CD4-positive, CD25-positive, alpha-beta regulatory T cell (primary cell): ENCODE measurements around the gene FAM8A1. TPM values are rescaled to one million over a fixed set of nuclear protein-coding genes. Genes with fewer than 3 reads are reported as not detected.

ENCODE experiments used
- ATAC-seq, 2 donors: fragments of 150-1000 bp; cut with Tn5 transposase; one replicate each; pipeline ENCODE4 v1.10.0; 2021; ENCODE audit warnings: low read depth in 2 of 2, moderate number of reproducible peaks in 2 of 2, moderate library complexity in 1 of 2
- DNase-seq, 3 donors: peaks; one replicate each; pipeline versions ENCODE4 v3.0.0 to v3.0.0-alpha.2; 2012 to 2022; ENCODE audit warnings: mixed read lengths in 1 of 3
- H3K27ac ChIP-seq: one replicate; pipeline ENCODE4 v1.7.0; 2013; ENCODE audit warnings: mild to moderate bottlenecking, low read length; ENCODE audit not compliant: insufficient read depth, poor library complexity, severe bottlenecking
- H3K27me3 ChIP-seq: one replicate; pipeline ENCODE4 v1.7.0; 2013; ENCODE audit warnings: low read length; ENCODE audit not compliant: control insufficient read depth, insufficient read depth
- H3K36me3 ChIP-seq: one replicate; pipeline ENCODE4 v1.7.0; 2013; ENCODE audit warnings: mild to moderate bottlenecking, low read length, moderate library complexity; ENCODE audit not compliant: control insufficient read depth, insufficient read depth
- H3K4me1 ChIP-seq: 2 replicates; pipeline ENCODE4 v1.7.0; 2013; ENCODE audit warnings: mild to moderate bottlenecking, low read length; ENCODE audit not compliant: insufficient read depth, control insufficient read depth, poor library complexity, severe bottlenecking
- H3K4me3 ChIP-seq: one replicate; pipeline ENCODE4 v1.7.0; 2013; ENCODE audit warnings: low read depth, mild to moderate bottlenecking, low read length, moderate library complexity
- H3K9me3 ChIP-seq, 2 experiments: 1 replicate in 1 of 2; 2 replicates in 1 of 2; pipeline ENCODE4 v1.7.0; 2013; ENCODE audit warnings: low read length in 2 of 2, mild to moderate bottlenecking in 1 of 2, moderate library complexity in 1 of 2; ENCODE audit not compliant: control insufficient read depth in 2 of 2
- H3K27ac Mint-ChIP-seq, 3 donors: one replicate each; pipeline ENCODE4 v1.8.0; 2020 to 2022; ENCODE audit warnings: mild to moderate bottlenecking in 3 of 3, mixed read lengths in 3 of 3, moderate library complexity in 2 of 3
- H3K27me3 Mint-ChIP-seq: one replicate; pipeline ENCODE4 v1.8.0; 2022; ENCODE audit warnings: mild to moderate bottlenecking, mixed read lengths
- H3K36me3 Mint-ChIP-seq: one replicate; pipeline ENCODE4 v1.8.0; 2020; ENCODE audit warnings: mixed read lengths
- H3K4me1 Mint-ChIP-seq, 4 donors: one replicate each; pipeline ENCODE4 v1.8.0; 2020 to 2022; ENCODE audit warnings: mixed read lengths in 4 of 4, mild to moderate bottlenecking in 1 of 4
- H3K4me3 Mint-ChIP-seq, 4 donors: one replicate each; pipeline ENCODE4 v1.8.0; 2020 to 2022; ENCODE audit warnings: mild to moderate bottlenecking in 4 of 4, mixed read lengths in 4 of 4, moderate library complexity in 3 of 4
- H3K9me3 Mint-ChIP-seq, 7 donors: one replicate each; pipeline ENCODE4 v1.8.0; 2020 to 2022; ENCODE audit warnings: mixed read lengths in 7 of 7, mild to moderate bottlenecking in 3 of 7, moderate library complexity in 2 of 7
- polyA plus RNA-seq, 4 donors: library from polyadenylated mRNA; unstranded; fragments of 300-500 nt; fragmentation: Illumina TruSeq; gene quantifications; one replicate each; pipeline ENCODE4 v1.2.3, GENCODE V29; 2021
- total RNA-seq: library from RNA; stranded (reverse); gene quantifications from one replicate; pipeline ENCODE4 v1.2.3, GENCODE V29; 2022

Gene FAM8A1
- total and polyA plus RNA-seq, 5 donors from 2014 or later: 3.0 to 17.0 (median 4.4) TPM

DNA sequence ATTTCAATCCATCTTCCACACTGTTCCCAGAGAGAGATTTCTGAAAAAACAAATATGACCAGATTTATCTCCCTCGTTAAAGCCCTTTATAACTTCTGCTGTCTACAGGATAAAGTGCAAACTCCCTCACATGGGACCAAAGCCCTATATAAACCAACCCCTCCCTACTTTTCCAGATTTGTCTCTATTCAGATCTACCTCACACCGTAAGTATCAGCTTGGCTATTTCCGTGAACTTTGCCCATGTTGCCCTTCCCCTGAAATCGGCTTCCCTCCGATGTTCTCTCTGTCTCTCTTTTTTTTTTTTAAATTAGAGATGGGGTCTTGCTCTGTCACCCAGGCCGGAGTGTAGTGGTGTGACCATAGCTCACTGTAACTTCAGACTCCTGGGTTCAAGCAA is 12.1 kb upstream of the FAM8A1 start:
- Histone ChIP-seq H3K27me3 (no peaks in the 10 kb centered on the region), H3K36me3 (no peaks in the 10 kb centered on the region), H3K27ac (no peak overlapping the region), H3K4me1 (peaks cover 6% of the 10 kb centered on the region), H3K9me3 (no peaks in the 10 kb centered on the region), H3K4me3 (no peak overlapping the region)
- no peaks in the 10 kb centered on the region for H3K9me3 Mint-ChIP-seq
- H3K27me3 Mint-ChIP-seq: no peaks in the 10 kb centered on the region
- no peak overlapping the region for H3K4me3 Mint-ChIP-seq
- peaks cover 4 to 19% (median 5%) of the 10 kb centered on the region in 4 donors for H3K4me1 Mint-ChIP-seq
- no peaks in the 10 kb centered on the region for H3K36me3 Mint-ChIP-seq
- ATAC-seq (no peak), DNase-seq (no peak)
- peak overlapping the region in 1 of 3 donors; percentile 16 for H3K27ac Mint-ChIP-seq

GRCh38 chr6:17589406-17590096 is 10.6 kb upstream of the FAM8A1 start:
- H3K27ac Mint-ChIP-seq: peak overlapping the region in 2 of 3 donors; percentile 22 to 88
- H3K4me1 Mint-ChIP-seq: peaks cover 4 to 15% (median 5%) of the 10 kb centered on the region in 4 donors
- H3K36me3 ChIP-seq: no peaks in the 10 kb centered on the region
- no peaks in the 10 kb centered on the region for H3K9me3 Mint-ChIP-seq
- peak overlapping the region in 1 of 4 donors; percentile 41 for H3K4me3 Mint-ChIP-seq
- no peaks in the 10 kb centered on the region for H3K9me3 ChIP-seq
- DNase-seq: peak in 2 of 3 donors; percentile 33 to 55
- no peaks in the 10 kb centered on the region for H3K27me3 ChIP-seq
- ATAC-seq: peak; percentile 74 to 75
- H3K27ac ChIP-seq: no peak overlapping the region
- no peaks in the 10 kb centered on the region for H3K27me3 Mint-ChIP-seq
- peaks cover 2% of the 10 kb centered on the region for H3K4me1 ChIP-seq
- H3K4me3 ChIP-seq: no peak overlapping the region
- H3K36me3 Mint-ChIP-seq: no peaks in the 10 kb centered on the region

DNA sequence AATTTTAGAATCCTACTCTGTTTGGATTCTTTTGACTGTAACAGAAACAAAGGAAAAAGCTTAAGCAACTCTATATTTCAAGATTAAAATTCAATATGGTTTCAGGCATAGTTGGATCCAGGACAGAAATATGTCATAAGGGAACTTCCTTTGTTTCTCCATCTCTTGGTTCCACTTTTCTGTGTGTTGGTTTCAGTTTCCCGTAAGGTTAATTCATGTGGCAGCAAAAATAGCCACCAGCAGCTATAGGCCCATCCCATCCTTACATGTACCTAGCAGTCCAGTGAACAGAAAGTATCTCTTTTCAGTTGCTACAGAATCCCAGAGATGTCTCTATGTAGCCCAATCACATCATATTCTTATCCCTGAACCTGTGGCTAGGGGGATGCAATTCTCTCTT is 8.8 kb upstream of the FAM8A1 start:
- H3K27ac ChIP-seq: no peak overlapping the region
- DNase-seq (no peak), ATAC-seq (no peak)
- no peaks in the 10 kb centered on the region for H3K9me3 ChIP-seq
- H3K4me1 ChIP-seq: no peaks in the 10 kb centered on the region
- Mint-ChIP-seq H3K27ac (no peak overlapping the region), H3K4me3 (no peak overlapping the region), H3K27me3 (no peaks in the 10 kb centered on the region), H3K36me3 (no peaks in the 10 kb centered on the region), H3K4me1 (peaks cover 4 to 15% (median 5%) of the 10 kb centered on the region in 4 donors), H3K9me3 (no peaks in the 10 kb centered on the region)
- H3K36me3 ChIP-seq: no peaks in the 10 kb centered on the region
- H3K4me3 ChIP-seq: no peak overlapping the region
- H3K27me3 ChIP-seq: no peaks in the 10 kb centered on the region

- Histone ChIP-seq H3K4me3 (no peak overlapping the region), H3K9me3 (no peaks in the 10 kb centered on the region), H3K27me3 (no peaks in the 10 kb centered on the region), H3K4me1 (no peaks in the 10 kb centered on the region), H3K36me3 (no peaks in the 10 kb centered on the region), H3K27ac (no peak overlapping the region)
- peaks cover 4 to 18% (median 5%) of the 10 kb centered on the region in 4 donors for H3K4me1 Mint-ChIP-seq
- peak overlapping the region in 1 of 4 donors; percentile 18 for H3K4me3 Mint-ChIP-seq
- H3K9me3 Mint-ChIP-seq: no peaks in the 10 kb centered on the region
- no peak for DNase-seq
- no peak for ATAC-seq
- H3K27me3 Mint-ChIP-seq: no peaks in the 10 kb centered on the region
- no peaks in the 10 kb centered on the region for H3K36me3 Mint-ChIP-seq
- peak overlapping the region in 2 of 3 donors; percentile 1 to 56 for H3K27ac Mint-ChIP-seq
These were observed 6.9 kb upstream of the FAM8A1 start for GRCh38 chr6:17593246-17593645.

- Mint-ChIP-seq H3K4me1 (peaks cover 6 to 15% (median 12%) of the 10 kb centered on the region in 4 donors), H3K9me3 (no peaks in the 10 kb centered on the region), H3K27me3 (no peaks in the 10 kb centered on the region), H3K4me3 (no peak overlapping the region), H3K27ac (no peak overlapping the region), H3K36me3 (no peaks in the 10 kb centered on the region)
- H3K9me3 ChIP-seq: no peaks in the 10 kb centered on the region
- H3K27me3 ChIP-seq: no peaks in the 10 kb centered on the region
- H3K36me3 ChIP-seq: no peaks in the 10 kb centered on the region
- H3K4me3 ChIP-seq: no peak overlapping the region
- peaks cover 7% of the 10 kb centered on the region for H3K4me1 ChIP-seq
- DNase-seq: no peak
- no peak overlapping the region for H3K27ac ChIP-seq
- no peak for ATAC-seq
These were observed 4.0 kb upstream of the FAM8A1 start for GRCh38 chr6:17596085-17596484.

DNA sequence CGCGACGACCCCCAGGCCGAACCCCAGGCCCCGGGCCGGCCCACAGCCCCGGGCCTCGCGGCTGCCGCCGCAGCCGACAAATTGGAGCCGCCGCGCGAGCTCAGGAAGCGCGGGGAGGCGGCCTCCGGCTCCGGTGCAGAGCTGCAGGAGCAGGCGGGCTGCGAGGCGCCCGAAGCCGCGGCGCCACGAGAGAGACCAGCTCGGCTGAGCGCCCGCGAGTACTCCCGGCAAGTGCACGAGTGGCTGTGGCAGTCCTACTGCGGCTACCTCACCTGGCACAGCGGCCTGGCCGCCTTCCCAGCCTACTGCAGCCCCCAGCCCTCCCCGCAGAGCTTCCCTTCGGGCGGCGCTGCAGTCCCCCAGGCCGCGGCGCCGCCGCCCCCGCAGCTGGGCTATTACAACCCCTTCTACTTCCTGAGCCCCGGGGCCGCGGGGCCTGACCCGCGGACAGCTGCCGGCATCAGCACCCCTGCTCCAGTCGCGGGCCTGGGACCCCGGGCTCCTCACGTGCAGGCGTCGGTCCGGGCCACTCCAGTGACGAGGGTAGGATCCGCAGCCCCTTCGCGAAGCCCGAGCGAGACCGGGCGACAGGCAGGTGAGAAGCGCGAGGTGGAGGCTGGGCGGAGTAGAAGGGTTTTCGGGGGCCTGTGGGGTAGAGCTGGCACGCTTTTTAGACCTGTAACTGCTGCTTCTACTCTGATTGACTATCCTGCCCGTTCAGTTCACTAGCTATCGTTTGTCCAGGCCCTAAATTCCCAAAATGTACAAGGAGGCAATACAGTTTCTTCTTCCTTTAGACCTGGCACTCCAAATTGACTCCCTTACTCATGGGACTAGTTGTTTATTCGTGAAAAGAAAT is 654 bp downstream of the FAM8A1 start:
- Histone ChIP-seq H3K36me3 (peaks cover 16% of the 10 kb centered on the region), H3K9me3 (no peaks in the 10 kb centered on the region), H3K4me3 (peak overlapping the region; percentile 94), H3K27me3 (no peaks in the 10 kb centered on the region), H3K27ac (peak overlapping the region; percentile 86), H3K4me1 (peaks cover 30% of the 10 kb centered on the region)
- Mint-ChIP-seq H3K27ac (peak overlapping the region; percentile 86 to 90 (median 87)), H3K27me3 (peaks cover 4% of the 10 kb centered on the region), H3K36me3 (peaks cover 10% of the 10 kb centered on the region), H3K4me3 (peak overlapping the region; percentile 87 to 98 (median 93)), H3K9me3 (no peaks in the 10 kb centered on the region), H3K4me1 (peaks cover 34 to 51% (median 41%) of the 10 kb centered on the region in 4 donors)
- ATAC-seq: peak; percentile 39 to 44
- peak; percentile 36 to 71 (median 38) for DNase-seq

DNA sequence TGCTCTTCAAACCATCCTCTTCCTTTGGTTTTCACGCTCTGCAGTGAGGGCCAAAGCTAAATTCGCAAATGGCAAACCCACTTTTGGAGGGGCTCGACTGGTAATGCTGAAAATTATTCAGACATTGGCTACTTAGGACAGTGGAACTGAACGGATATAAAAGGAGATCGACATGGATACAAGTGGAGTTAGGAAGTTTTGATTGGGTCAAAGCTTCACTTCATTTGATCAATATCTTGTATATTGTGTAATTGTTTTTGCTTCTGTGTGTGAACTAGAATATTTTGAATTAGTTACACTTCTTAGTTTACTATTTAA is 1.2 kb downstream of the FAM8A1 start:
- Mint-ChIP-seq H3K36me3 (peaks cover 14% of the 10 kb centered on the region), H3K27me3 (peaks cover 4% of the 10 kb centered on the region), H3K4me1 (peaks cover 35 to 52% (median 42%) of the 10 kb centered on the region in 4 donors), H3K9me3 (no peaks in the 10 kb centered on the region), H3K27ac (peak overlapping the region; percentile 86 to 90 (median 87)), H3K4me3 (peak overlapping the region; percentile 87 to 98 (median 93))
- DNase-seq (no peak), ATAC-seq (no peak)
- H3K27ac ChIP-seq: no peak overlapping the region
- H3K36me3 ChIP-seq: peaks cover 18% of the 10 kb centered on the region
- no peaks in the 10 kb centered on the region for H3K9me3 ChIP-seq
- H3K4me1 ChIP-seq: peaks cover 30% of the 10 kb centered on the region
- peak overlapping the region; percentile 94 for H3K4me3 ChIP-seq
- H3K27me3 ChIP-seq: no peaks in the 10 kb centered on the region
